ENCODE results near the gene SFTPB. TPM values are rescaled to one million over a fixed set of nuclear protein-coding genes. Genes with fewer than 3 reads are reported as not detected.
"Not testable (repeated sequence)": the region's sequence is repeated elsewhere in the genome, so short reads cannot be mapped to it uniquely, and the experiment has no call there.

The SFTPB gene
- total RNA-seq, 1 experiment from 2014 or later, result not detected

DNA sequence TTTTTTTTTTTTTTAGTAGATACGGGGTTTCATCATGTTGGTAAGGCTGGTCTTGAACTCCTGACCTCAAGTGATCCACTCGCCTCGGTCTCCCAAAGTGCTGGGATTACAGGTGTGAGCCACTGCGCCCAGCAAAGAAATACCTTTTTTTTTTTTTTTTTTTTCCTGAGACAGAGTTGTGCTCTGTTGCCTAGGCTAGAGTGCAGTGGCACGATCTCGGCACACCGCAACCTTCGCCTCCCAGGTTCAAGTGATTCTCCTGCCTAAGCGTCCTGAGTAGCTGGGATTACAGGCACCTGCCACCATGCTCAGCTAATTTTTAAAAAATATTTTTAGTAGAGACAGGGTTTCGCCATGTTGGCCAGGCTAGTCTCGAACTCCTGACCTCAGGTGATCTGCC lies 7.7 kb downstream of the SFTPB start:
- not testable (repeated sequence) for DNase-seq (ENCODE audit: extremely low read depth, low read depth)

DNA sequence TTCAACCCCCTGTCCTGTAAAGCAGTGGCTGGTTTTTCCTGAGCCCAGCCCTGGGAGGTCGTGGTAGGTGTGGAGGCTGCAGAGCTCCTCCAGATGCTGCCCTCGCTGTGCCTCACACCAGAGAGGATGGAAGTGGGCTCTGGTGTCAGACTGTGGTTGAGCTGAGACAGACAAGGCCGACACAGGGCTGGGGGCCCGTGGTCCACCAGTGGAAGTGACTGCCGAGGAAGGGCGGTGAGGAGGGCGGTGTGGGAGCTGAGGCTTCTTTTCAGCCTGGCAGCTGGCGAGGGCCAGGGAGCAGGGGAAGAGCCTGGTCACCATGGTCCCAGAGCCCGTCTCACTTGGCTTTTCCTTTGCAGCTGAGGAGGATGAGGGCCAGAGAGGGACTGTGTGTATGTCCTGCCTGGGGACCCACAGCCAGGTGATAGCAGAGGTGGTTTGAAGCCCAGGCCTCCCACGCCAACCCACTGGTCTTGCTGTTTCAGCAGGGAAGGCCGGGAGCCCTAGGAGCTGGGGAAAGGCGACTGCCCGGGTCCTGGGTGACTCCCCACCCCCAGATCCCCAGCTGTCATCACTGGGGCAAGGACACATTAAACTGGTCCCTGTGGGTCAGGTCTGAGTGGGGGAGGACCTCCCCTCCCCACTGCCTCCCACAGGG lies 8.5 kb downstream of the SFTPB start:
- no peak for DNase-seq (ENCODE audit: extremely low read depth, low read depth)

DNA sequence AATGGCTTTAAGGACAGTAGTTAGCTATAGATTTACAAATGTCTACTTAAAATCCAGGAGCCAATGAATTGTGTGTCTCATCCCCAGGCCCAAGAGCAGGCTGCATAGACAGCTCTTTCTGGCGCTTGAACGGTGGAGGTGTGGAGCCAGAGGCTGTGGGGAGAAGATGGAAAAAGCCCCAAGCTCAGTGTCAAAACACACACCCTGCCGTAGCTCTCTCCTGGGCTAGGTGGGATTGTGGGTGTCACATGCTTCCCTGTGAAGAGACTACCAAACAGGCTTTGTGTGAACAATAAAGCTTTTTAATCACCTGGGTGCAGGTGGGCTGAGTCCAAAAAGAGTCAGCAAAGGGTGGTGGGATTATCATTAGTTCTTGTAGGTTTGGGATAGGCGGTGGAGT lies 10.6 kb downstream of the SFTPB start:
- DNase-seq (ENCODE audit: extremely low read depth, low read depth), result not testable (repeated sequence)

DNA sequence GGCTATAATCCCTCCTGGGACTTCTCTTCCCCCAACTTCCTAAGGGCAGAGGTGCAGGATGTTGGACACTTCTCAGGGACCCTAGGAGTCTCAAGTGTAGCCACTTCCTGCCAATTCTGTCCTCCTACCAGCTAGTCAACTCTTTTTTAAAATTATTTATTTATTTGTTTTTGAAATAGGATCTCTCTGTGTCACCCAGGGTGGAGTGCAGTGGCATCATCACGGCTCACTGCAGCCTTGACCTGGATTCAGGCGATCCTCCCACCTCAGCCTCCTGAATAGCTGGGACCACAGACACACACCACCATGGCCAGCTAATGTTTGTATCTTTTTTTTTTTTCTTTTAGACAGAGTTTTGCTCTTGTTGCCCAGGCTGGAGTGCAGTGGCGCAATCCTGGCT lies 11.5 kb downstream of the SFTPB start:
- DNase-seq (ENCODE audit: extremely low read depth, low read depth), result no peak

DNA sequence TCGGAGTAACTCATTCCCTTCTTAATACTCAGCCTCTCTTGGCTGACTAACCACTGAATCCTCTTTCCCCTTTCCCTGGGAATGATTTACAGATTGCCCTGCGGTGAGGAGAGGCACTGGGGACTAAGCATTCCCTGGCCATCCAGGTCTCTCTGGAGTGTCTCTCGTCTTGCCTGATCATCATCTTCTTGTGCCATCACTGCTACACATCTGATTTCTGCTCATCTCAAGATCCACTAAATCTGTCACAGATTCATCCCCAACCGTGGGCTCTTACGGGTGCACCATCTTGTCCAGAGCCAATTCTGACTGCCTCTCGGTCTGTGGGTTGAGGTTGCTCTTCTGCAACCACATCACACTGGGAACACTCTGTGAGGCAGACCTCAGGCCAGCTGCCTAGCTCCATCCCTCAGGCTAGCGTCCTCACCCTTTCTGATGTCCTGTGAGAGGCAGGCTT lies 12.0 kb downstream of the SFTPB start:
- DNase-seq (ENCODE audit: extremely low read depth, low read depth), result no peak

DNA sequence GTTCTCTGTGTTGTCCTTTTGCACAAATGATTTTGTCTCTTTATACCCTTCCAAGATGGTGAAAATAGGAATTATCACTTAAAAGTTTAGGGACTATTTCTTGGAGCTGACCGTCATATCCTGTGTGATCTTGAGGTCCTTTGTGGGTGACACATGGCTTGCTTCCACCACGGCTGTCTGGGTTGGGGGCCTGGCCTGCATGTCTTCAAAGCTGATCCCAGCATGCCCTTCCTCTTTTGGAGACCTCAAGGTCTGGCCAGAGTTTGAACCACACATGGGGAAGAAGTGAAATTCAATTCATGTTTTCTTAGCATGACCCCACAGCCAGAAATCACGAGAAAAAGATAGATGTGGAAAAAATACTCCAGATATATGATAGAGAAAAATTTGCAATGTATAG lies 14.0 kb downstream of the SFTPB start:
- no peak for DNase-seq (ENCODE audit: extremely low read depth, low read depth)

DNA sequence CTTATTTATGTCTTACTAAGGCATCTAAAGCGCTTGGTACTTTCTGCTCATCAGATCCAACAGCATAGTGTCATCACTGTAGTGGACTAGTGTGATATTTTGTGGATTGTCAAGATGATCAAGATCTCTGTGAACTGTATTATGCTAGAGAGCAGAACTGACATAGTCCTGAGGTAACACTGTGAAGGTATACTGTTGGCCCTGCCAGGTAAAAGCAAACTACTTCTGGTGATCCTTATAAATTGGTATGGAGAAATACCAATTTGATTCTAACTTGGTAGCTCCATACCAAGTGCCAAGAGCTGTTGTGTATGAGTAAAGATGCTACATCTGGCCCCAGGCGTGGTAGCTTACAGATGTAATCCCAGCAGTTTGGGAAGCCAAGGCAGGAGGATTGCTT lies 15.9 kb downstream of the SFTPB start:
- no peak for DNase-seq (ENCODE audit: extremely low read depth, low read depth)

DNA sequence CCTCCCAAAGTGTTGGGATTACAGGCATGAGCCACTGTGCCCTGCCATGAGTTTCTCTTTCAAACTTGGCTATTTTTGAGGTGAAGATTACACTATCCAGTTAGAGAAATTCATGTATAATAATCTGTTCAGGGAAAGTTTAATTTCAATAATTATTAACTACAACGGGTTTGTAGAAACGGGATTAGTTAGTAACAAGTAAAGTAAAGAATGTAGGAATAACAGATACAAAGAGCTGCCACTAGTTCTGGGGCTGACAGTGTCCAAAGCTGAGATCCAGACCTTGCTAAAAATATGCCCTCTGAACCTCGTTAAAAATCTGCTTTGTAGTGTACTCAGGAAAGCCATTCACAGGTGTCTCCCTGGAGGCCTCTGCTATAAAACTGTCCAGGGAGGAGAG lies 16.9 kb downstream of the SFTPB start:
- DNase-seq (ENCODE audit: extremely low read depth, low read depth), result no peak

DNA sequence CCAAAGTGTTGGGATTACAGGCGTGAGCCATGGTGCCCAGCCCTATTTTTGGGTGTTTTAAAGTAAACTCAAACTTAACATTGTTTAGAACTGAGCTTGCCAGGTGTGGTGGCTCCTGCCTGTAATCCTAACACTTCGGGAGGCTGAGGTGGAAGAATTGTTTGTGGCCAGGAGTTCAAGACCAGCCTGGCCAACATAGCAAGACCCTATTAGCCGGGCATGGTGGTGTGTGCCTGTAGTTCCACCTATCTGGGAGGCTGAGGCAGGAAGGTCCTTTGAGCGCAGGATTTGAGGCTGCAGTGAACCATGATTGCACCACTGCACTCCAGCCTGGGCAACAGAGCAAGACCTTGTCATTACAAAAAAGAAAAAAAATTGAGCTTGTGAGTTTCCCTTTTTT lies 17.5 kb downstream of the SFTPB start:
- no peak for DNase-seq (ENCODE audit: extremely low read depth, low read depth)

DNA sequence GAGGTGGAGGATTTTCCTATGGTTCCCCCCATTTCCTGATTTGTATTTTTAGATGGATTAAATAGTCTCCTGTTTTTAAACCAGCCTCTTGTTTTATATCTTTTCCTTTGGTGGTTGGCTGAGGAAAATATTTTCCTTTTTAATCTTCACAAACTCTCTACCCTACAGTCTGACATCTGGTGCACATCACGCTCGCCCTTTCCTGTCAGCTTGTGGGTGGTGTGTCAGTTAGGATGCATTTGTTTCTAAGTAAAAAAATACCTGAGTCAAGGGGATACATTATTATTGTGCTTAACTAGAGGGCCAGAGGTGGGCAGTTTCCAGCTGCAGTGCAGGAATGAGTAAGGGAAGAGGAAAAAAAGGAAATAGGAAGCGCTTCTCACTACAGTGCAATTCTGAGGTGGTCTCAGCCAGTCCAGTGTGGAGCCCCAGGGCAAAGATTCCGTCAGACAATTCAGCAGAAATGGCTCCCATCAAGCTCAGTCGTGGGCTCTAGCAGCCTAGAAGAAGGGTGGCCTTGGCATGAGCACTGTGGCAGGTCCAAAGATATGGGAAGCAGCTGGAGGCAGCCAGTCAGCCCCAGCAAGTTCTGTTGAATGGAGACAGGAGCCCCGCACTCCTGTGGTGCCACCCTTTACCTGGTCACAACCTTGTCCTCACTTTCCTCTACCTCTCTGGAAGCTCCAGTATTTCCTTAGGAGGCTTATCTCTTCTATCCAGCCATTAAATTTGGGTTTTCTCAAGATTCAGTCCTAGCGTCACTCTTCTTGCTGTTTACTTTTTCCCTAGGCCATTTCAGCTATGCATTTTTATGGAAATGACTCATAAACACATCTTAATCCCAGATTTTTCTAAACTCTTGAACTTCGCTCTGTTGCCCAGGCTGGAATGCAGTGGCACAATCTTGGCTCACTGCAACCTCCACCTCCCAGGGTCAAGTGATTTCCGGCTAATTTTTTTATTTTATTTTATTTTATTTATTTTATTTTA lies 18.5 kb downstream of the SFTPB start:
- DNase-seq (ENCODE audit: extremely low read depth, low read depth), result no peak

DNA sequence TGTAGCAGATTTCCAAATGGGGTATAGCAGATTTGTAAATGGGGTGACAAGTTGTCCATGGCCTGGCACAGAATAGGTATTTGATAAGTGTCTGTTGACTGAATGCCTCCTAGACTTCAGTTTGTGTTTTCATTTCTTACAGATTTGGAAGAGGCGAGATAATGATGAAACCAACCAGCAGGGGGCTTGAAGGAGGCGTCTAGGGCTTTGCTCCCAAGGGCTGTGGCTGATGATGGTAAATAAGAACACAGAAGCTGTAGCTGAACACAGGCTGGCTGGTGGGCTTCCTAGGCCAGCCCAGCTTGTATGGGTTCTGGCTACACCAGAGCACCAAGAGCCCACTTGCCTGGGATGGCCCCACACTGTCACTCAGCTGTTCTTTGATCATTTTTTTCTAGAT lies 19.4 kb downstream of the SFTPB start:
- DNase-seq (ENCODE audit: extremely low read depth, low read depth), result peak; percentile 14

DNA sequence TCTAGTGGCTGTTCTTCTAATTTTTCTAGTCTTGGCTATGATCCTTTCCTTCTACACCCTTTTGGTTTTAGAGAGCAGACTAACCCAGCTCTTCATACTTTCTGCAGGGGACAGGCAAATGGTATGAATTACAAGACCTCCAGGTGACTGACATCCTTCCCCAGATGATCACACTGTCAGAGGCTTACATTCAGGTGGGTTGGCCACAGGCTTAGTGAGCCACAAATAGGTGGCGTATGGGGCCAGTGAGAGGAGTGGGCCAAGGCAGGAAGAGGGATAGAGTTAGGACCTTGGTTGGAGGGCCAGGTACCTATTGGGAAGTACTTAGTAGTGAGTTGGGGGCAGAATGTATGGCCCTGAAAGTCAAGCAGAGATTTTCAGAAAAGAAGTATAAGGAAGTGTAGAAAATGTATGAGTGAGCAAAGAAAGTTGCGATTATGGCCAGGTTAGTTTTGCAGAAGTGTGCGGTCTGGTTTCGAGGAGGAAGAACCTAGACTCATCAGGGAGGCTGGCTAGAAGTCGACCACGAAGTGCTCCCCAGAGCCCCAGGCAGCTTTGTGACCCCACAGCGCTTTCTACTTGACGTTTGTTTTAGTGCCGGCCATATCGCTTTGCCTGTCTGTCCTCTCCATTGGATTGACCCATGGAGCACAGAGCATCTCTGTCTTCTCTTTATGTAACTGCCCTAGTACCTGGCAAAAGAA lies 20.0 kb downstream of the SFTPB start:
- no peak for DNase-seq (ENCODE audit: extremely low read depth, low read depth)

DNA sequence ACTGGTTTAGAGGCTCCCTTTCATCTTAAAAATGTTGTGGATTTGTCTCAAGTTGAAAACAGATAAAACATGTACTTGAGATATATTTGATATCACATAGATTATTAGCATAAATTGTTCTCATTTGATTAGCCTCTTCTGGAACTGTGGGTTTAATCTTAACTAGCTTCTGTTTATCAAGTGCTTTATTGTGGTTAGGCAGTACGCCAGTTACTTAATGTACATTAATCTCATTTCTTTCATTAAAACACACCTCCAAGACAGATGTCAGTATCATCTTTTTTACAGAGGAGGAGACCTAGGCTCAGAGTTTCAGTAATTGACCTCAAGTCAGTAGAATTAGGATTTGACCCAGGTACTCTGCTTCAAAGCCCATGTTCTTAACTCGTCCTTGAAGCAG lies 21.8 kb downstream of the SFTPB start:
- DNase-seq (ENCODE audit: extremely low read depth, low read depth), result no peak

DNA sequence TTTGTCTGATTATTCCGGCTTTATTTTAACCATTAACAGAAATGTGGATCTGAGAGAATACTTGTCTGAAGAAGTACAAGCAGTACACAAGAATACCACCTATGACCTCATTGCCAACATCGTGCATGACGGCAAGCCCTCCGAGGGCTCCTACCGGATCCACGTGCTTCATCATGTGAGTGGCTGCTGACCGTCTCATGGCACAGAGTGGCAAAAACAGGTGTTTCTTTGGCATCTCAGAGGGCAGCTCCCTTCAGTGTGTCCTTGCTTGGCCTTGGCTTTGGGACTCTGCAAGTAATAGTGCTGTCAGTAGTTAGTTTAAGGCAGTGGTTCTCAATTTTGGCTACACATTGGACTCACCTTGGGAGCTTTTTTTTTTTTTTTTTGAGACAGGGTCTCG lies 23.1 kb downstream of the SFTPB start:
- no peak for DNase-seq (ENCODE audit: extremely low read depth, low read depth)

DNA sequence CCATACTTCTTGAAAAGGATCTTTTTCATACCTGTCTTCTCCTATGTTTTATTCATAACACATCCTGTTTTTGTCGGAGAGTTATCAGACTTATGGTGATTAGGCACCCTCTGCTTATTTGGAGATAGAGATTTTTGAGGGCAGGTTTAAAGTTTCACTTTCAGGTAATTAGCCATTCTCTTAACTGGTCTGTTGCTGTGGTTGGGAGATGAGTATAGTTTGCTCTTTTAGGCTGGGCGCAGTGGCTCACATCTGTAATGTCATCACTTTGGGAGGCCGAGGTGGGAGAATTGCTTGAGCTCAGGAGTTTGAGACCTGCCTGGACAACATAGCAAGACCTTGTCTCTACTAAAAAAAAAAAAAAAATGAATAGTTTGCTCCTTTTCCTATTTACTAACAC lies 25.3 kb downstream of the SFTPB start:
- no peak for DNase-seq (ENCODE audit: extremely low read depth, low read depth)

DNA sequence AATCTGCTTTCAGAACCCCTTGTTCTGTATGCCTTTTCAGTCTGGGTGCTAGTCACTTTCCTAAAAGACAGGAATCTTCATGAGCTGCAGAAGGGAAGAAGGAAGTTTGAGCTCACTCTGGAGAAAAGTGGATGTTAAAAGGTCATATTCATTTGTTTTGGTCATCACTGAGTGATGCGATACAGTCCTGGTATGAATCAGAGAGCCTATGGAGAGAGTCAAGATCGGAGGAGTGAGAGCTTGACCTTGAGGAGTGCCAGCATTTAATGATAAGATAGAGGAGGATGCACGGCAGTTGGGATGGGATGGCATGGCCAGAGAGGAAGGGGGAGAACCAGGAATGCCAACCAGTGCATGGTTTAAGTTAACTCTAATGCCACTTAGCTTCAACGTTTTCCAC lies 32.4 kb downstream of the SFTPB start:
- DNase-seq (ENCODE audit: extremely low read depth, low read depth), result no peak

DNA sequence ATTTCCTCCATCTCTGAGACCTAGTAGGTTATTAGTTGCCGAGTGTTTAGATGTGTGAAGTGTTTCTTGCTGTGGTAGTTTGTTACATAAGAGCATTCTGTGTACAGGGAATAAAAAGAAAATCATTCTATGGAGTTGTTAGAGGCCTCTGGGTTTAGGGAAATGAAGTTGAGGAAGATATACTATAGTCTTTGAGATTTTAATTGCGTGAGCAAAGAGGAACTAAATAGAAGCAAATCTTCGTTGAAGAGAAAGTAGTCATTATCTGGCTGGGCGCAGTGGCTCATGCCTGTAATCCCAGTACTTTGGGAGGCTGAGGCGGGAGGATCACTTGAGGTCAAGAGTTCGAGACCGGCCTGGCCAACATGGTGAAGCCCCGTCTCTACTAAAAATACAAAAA lies 33.0 kb downstream of the SFTPB start:
- no peak for DNase-seq (ENCODE audit: extremely low read depth, low read depth)

DNA sequence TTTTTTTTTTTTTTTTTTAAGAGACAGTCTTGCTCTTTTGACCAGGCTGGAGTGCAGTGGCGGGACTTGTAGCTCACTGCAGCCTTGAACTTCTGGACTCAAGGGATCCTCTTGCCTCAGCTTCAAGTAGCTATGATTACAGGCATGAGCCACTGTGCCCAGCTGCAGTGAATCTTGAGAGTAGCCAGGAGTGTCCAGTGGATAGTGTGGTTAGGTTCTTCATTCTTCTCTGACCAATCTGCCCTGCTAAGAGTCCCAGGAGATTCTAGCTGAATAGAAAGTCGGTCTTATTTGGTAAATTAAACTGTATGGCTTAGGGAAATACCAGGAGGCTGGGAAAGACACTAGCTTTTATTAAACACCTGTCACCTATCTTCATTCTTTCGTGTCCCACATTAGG lies 36.7 kb downstream of the SFTPB start:
- no peak for DNase-seq (ENCODE audit: extremely low read depth, low read depth)

DNA sequence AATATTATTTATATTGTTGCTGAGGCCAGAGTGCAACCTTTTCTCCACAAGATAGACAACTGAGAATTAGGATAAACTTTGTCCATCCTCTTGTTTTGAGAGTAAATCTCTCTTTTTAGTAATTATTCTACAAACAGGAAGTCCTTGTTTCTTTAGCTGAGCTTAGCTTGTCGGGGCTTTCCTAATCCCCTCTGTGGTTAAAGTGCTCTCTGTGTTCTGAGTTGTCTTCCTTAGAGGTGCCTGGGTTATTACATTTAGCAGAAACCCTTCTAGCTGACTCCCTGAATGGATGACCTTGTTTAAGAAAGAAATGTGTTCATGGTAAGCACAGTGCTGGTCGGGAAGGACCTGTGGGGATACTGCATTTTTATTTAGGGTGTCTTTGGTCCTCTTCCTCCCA lies 39.3 kb downstream of the SFTPB start:
- no peak for DNase-seq (ENCODE audit: extremely low read depth, low read depth)

DNA sequence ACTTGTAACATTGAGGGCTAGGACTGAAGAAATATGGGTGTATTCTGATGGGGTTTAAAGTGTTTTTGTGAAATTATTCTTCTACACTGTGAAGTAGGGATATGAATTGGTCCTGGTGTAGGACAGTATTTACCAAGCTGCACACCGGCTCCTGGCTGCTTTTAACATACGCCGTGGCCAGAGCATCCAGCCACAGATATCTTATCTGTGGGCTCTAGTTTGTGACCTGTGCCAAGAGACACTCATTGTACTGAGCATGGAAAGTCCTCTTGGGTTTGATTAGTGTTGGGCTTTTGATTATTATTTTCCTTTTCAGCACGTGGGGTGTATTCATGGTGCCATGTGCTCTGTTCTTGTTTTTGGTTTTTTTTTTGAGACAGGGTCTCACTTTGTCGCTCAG lies 44.0 kb downstream of the SFTPB start:
- no peak for DNase-seq (ENCODE audit: extremely low read depth, low read depth)

DNA sequence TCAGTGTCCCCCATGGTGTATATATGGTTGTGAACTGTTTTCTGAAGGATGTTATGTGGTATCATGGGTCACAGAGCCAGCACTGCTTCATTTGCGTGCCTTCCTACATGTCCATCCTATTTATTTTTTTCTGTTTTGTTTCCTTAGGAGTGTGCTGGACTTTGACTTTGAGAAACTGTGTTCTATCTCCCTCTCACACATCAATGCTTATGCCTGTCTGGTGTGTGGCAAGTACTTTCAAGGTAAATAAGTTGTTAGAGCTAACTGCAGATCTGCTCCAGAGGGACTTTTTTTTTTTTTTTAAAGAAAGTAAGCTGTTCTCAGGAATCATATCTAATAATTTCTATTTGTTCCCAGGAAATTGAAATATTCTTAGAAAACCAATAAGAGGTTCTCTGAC lies 46.7 kb downstream of the SFTPB start:
- DNase-seq (ENCODE audit: extremely low read depth, low read depth), result no peak

All from NCI-H460 (cell line).